ENCODE results near the gene FNDC3B. TPM values are rescaled to one million over a fixed set of nuclear protein-coding genes. Genes with fewer than 3 reads are reported as not detected.
A peak's percentile ranks its signal among the peaks of the same experiment; 100 is the strongest.

FNDC3B gene
- total RNA-seq, 1 donor = 139 TPM

DNA sequence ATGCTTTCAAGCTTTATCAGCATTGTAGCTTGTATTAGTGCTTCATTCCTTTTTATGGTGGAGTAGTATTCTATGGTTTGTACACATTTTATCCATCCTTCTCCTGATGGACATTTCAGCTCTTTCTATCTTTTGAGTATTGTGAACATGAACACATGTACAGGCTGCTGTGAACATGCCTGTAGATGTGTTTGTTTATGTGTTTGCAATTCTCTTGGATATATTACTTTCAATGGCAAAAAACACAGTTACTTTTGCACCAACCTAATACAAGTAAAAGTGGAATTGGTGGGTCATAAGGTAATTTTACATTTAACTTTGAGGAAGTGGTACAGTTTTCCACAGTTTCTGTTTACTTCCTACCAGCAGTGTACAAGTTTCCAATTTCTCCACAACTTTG is 180.4 kb downstream of the FNDC3B start:
- no peak for DNase-seq (ENCODE audit: low read depth)
- TF ChIP-seq, protein P1, sequence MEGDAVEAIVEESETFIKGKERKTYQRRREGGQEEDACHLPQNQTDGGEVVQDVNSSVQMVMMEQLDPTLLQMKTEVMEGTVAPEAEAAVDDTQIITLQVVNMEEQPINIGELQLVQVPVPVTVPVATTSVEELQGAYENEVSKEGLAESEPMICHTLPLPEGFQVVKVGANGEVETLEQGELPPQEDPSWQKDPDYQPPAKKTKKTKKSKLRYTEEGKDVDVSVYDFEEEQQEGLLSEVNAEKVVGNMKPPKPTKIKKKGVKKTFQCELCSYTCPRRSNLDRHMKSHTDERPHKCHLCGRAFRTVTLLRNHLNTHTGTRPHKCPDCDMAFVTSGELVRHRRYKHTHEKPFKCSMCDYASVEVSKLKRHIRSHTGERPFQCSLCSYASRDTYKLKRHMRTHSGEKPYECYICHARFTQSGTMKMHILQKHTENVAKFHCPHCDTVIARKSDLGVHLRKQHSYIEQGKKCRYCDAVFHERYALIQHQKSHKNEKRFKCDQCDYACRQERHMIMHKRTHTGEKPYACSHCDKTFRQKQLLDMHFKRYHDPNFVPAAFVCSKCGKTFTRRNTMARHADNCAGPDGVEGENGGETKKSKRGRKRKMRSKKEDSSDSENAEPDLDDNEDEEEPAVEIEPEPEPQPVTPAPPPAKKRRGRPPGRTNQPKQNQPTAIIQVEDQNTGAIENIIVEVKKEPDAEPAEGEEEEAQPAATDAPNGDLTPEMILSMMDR (IDR thresholded peaks at IDR 0.05; ENCODE audit: insufficient read depth, low read length) = no peak
- H3K4me3 ChIP-seq (ENCODE audit: low read depth, low read length) = no peak overlapping the region

DNA sequence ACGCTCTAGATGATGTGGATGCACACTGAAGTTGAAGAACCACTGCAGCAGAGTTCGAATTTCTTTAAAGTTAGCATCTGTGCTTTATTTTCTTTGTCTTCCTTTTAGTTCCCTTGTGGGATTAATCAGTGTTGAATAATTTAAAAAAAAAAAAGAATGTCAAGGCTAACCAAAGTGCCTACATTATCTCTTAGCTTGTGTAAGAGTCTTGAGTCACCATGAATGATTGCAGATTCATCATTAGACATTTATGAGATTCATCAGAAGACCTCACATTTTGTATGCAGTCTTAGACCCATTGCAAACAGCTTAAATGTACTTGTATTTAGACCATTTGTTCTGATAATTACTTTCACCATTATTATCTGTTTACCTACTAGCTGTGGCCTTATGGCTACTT is 182.2 kb downstream of the FNDC3B start:
- DNase-seq (ENCODE audit: low read depth) = peak; percentile 86
- TF ChIP-seq, protein P1 (IDR thresholded peaks at IDR 0.05; ENCODE audit: insufficient read depth, low read length) = no peak
- H3K4me3 ChIP-seq (ENCODE audit: low read depth, low read length) = no peak overlapping the region

- H3K4me3 ChIP-seq (ENCODE audit: low read depth, low read length) = no peak overlapping the region
- no peak for DNase-seq (ENCODE audit: low read depth)
- TF ChIP-seq, protein P1 (IDR thresholded peaks at IDR 0.05; ENCODE audit: insufficient read depth, low read length) = no peak
Measured at GRCh38 chr3:172222478-172223071, 183.2 kb downstream of the FNDC3B start.

DNA sequence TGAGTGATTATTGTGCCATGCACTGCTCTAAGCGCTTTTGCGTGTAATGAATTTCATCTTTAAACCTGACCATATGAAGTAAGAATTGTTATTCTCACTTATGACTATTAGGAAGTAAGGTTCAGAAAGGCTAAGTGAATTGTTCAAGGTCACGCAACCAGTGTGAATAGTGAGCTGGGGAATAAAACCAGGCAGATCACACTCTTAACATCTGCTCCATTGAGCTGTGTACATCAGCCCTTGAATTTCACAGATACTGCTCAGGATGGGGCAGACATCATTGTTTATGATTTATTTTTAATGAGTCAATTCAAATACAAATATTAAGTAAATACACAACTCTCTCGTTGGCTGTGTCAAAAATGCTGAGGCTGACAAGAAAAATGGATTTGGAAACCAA is 184.5 kb downstream of the FNDC3B start:
- H3K4me3 ChIP-seq (ENCODE audit: low read depth, low read length) = no peak overlapping the region
- TF ChIP-seq, protein P1 (IDR thresholded peaks at IDR 0.05; ENCODE audit: insufficient read depth, low read length) = no peak
- no peak for DNase-seq (ENCODE audit: low read depth)

GRCh38 chr3:172224560-172225214 is 185.3 kb downstream of the FNDC3B start:
- no peak for DNase-seq (ENCODE audit: low read depth)
- H3K4me3 ChIP-seq (ENCODE audit: low read depth, low read length) = no peak overlapping the region
- TF ChIP-seq, protein P1 (IDR thresholded peaks at IDR 0.05; ENCODE audit: insufficient read depth, low read length) = no peak

- TF ChIP-seq, protein P1 (IDR thresholded peaks at IDR 0.05; ENCODE audit: insufficient read depth, low read length) = no peak
- DNase-seq (ENCODE audit: low read depth) = no peak
- no peak overlapping the region for H3K4me3 ChIP-seq (ENCODE audit: low read depth, low read length)
Measured at GRCh38 chr3:172225215-172225707, 185.9 kb downstream of the FNDC3B start.

Data from fibroblast of the aortic adventitia (primary cell).